GM10847 (cell line): Measurements from ENCODE around the gene TEX51.

Experiments
- POLR2A ChIP-seq: IDR thresholded peaks from 2 replicates; pipeline ENCODE4 v1.6.1; 2011; ENCODE audit not compliant: insufficient read length; ENCODE audit errors: extremely low read depth

Gene TEX51

DNA sequence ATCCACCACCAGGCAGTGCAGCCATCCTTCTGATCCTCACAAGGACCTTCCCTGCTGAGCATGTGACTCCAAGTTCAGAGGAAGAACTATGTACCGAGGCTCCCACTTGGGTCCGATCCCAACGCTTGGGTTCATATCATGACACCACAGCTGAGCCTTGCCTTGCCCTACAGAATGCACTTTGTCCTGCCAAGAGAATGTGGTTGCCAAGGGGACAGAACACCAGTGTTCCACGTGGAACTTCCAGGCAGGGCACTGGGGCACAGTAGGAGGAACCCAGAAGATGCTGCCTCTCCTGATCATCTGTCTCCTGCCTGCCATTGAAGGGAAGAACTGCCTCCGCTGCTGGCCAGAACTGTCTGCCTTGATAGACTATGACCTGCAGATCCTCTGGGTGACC lies at the start of gene TEX51:
TEX51 (plus strand) TSS at position 255 of the 400 bp plus-strand sequence; CDS start at position 284, 29 bp downstream.
- TF ChIP-seq POLR2A, result no peak

DNA sequence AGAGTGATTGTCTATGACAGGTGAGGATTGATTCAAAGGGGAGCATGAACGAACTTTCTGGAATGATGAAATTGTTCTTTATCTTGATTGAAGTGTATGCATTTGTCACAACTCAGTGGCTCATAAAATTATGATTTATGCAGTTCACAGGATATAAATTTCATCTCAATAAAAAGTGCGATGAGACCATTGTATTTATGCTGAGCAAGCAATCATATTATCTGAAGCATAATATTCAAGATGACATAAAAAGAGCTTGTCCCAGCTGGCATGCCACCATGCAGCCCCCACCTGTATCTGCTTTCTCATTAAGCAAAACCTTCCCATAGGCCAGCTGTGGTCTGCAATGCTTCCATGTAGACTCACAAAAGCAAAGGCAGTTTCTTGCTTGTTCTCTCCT lies 49.6 kb upstream of the TEX51 start:
- no peak for TF ChIP-seq POLR2A

DNA sequence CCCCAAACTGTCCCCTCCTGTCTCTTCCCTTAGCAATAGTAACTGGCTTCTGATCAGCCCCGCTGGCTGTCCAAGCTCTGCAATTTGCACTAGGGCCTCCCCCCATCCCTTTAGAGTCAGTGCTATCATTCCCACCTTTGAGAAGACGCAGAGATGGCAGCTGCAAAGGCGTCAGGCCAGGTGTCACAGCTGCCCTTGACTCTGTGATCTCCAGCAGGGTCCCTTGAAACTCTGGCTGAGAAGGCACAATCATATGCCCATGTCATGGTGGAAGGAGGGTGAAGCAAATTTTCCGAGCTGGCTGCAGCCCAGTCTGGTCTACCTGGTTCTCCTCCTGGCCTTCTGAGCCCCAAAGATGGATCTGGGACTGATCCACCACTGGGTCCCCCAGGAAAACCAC lies 49.2 kb upstream of the TEX51 start:
- TF ChIP-seq POLR2A, result no peak

DNA sequence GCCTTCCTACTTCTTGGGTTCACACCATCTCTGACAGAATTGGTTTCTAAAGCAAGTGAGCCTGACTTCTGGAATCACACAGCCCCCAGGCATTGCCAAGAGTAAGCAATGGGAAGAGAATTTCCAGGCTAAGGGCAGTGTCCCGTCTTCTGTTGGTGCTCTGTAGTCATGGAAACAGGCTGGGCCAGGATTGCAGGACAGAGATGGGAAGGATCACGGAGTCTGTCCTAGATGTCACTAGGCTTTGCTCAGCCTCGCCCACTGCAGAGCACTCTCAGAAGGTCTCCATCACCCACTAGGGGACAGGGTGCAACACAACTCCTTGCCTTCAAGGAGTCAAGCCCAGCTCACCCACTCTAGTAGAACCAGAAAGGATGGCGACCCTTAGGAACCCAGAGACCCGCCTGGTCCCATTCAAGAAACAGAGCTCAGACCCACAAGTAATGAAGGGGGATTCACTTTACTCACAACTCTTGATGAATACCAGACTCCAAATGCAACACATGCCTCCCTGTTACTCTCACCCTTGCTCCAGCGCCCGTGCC lies 48.6 kb upstream of the TEX51 start:
- TF ChIP-seq POLR2A, result no peak

DNA sequence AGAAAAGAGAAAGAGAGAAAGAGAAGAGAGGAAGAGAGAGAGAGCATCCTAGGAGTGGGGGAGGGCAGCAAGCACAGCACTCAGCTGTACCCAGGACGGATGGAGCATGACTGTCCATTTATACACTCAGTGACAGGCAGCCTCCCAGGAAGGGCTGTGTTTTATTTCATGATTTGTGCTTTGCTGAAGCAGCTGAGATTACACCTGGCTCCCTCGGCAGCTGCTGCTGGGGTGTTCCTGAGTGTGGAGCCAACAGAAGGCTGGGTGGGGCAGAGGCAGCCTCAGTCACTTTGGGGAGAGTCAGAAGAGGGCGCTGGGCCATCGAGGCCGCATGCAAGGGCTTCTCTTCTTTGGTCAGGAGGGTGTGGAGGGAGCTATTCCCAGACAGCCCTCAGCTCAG lies 47.8 kb upstream of the TEX51 start:
- no peak for TF ChIP-seq POLR2A

DNA sequence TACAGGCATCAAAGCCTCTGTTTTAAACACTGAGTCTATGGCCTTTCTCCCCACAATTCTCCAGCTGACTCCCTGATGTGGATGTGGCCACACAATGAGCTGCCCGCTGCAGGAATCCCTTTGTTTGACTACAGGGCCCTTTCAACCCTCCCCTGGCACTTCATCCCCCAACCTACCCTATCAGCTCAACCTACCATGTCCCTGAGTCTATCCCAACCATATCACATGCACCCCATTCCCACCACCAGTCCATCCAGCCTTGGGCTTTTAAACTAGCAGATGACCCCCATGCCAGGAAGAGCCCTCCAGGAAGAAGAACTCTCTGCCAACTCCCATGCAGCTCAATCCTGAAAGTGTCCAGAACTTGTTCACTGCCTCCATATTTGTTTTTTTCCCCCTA lies 46.9 kb upstream of the TEX51 start:
- TF ChIP-seq POLR2A, result no peak

DNA sequence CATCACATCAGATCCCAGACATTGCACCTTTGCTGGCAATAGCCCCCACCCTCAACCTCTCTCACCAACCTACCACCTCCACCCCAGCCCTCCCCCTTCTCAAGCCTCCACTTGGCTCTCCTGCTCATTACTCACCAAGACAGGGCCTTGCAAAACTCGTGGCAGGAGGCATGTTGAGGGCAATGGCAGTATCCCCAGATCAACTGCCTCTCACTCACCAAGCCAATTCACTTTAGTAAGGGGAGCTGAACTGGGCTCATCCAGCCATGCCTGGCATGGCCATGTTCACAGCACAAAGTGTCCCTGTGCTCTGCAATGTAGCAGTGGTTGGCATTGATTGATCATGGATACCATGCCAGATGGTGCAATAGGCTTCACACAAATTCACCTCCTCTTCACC lies 46.3 kb upstream of the TEX51 start:
- no peak for TF ChIP-seq POLR2A

DNA sequence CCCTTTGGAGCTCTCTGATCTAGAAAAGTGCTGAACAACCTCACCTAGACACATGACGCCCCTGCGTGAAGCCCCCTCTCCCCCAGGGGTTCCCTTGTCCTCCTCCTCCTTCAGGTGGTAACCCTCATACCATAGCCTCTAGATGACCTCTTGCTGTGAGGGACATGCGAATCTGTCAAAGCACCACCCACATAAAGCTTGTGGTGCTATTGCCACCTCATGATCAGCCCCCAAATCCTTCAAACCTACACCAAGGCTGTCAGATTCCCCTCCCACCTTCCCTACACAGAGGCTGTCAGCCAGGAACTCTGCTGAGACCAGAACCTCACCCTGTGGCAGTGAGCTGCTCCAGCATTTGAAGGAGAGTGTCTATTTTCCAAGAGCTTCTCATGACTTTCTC lies 43.1 kb upstream of the TEX51 start:
- no peak for TF ChIP-seq POLR2A

DNA sequence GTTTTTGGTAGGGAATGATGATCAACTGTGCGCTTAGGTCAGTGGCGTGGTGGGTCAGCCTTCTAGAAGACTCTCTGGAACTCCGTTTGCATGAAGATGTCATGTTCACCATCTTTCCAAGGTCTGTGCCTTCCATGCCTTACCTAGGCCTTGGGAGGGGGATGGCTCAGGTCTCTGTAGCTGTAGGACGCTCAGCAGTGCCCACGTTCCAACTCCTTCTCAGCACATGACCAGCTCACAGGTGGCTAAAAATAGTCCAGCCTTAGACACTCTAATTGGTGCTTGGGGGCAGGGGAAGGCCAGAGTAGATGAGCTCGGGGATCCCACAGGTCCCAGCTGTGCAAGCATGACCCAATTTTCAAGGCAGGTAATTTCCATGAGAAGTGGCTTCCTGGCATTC lies 42.3 kb upstream of the TEX51 start:
- no peak for TF ChIP-seq POLR2A

DNA sequence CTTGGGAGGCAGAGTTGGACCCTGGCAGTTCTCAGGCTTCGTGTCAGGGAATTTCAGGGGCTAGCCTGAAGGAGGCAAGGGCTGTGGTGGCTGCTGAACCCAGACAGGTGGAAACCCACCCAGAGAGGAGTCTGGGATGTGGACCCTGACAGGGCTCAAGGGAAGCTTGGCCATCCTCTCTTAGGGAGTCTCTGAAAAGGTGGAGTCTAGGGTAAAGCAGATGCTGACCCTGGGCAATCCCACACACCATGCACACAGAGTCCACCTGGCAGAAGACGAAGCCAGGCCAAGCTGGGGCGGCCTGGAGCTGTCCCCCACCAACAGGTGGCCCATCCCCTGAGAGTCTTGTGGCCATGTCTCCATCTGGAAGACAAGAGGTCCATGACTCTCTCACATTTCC lies 41.2 kb upstream of the TEX51 start:
- TF ChIP-seq POLR2A, result no peak

DNA sequence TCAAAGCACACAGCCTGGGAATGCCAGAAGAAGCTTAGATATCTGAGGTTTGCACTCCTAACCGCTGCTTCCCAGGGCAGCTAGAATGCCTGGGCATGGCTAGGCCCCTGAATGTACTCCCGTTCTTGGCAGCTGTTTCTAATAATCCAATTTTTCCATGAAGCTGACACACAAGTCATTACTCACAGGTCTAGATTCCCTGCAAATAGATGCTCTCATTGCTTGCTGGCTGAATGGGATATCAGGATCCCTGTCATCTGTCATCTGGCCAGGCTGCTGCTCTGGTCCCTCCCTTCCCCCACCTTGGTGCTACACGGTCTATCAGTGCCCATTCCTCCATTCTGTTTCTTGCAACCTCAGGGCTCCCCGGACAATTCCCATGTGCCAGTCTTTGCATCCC lies 40.7 kb upstream of the TEX51 start:
- no peak for TF ChIP-seq POLR2A

DNA sequence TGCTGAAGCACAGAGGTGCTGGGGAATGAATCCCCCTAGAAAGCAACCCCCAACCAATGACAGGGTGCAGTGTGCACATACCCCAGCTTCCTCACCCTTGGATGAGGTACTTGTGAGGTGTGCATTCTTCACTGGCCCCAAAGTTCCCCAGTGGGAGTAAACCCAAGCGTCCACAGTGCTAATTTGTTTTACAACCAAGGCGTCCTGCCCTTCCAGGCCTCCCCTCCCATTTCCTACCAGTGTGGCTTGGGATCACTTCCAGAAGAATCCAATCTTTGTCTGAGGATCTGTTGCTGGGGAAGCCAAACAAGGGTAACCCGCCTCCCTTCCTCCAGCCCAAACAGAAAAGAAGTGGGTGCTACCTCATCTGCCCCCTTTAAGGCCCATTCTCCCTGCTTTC lies 40.3 kb upstream of the TEX51 start:
- no peak for TF ChIP-seq POLR2A

DNA sequence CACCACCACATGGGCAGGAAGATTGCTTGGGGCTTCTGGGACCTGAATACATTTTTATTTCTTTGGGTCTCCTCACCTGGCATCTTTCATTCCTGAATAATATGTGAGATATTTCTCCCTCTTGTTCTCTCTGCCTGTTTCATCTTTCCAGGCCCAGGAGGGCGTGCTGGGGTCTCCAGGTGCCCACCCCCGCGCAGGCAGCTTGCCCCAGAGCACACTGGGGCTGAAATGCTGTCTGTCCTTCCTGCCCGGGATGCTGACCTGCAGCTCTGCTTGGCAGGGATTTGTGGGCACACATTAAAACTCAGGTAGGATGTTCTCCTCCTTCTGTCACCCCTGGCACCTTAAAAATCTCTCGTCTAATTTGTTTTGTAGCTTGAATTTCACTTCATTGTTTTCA lies 39.7 kb upstream of the TEX51 start:
- TF ChIP-seq POLR2A, result no peak

DNA sequence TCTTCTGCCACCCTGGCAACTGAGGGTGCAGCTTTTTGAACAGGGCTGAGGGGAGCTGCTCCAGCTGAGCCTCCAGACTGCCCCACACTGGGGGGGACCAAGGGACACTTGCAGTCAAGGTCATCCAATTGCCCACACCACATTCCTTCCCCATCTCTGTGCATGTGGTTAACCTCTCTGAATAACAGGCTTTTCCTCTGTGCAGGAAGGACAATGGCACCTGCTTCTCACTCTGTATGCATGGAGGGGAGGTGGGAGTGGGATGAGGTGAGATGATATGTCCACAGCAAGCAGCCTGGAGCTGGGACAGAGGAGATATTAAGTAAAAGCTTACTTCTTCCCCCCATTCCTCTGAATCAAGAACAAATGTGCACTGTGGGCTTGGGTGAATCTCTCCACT lies 39.1 kb upstream of the TEX51 start:
- no peak for TF ChIP-seq POLR2A

DNA sequence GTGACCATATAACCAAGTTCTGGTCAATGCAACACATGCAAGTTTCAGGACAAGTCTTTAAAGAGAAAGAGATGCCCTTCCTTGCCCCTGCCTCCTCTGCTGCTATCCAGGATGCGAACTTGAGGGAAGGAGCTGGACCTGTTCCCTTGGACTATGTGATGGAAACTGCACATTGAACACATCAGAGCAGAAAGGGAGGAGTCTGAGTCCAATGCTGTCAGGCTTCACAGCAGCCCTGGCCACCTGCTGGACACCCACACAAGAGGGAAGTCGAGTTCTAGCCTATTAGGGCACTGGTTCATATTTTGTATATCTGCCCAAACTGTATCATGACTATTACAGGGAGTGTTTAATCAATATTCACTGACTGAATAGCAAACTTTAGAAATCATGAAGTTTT lies 38.3 kb upstream of the TEX51 start:
- TF ChIP-seq POLR2A, result no peak

DNA sequence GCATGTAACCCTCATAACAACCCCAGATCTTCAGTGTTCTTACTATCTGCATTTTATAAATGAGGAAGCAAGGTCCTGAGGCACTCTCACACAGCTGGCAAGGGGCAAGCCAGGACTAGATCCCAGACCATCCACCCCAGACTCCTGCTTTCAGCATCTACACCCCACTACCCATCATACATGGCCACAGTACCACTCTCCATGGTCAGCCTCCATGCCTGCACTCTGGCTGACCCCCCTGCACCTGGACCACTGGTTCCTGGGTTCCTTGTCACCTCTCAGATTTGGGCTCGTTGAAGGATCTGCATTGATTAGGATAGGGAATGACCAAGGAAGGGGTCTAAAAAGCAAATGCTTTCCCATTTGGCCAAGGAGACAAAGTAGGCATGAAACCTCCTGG lies 36.0 kb upstream of the TEX51 start:
- TF ChIP-seq POLR2A, result no peak

DNA sequence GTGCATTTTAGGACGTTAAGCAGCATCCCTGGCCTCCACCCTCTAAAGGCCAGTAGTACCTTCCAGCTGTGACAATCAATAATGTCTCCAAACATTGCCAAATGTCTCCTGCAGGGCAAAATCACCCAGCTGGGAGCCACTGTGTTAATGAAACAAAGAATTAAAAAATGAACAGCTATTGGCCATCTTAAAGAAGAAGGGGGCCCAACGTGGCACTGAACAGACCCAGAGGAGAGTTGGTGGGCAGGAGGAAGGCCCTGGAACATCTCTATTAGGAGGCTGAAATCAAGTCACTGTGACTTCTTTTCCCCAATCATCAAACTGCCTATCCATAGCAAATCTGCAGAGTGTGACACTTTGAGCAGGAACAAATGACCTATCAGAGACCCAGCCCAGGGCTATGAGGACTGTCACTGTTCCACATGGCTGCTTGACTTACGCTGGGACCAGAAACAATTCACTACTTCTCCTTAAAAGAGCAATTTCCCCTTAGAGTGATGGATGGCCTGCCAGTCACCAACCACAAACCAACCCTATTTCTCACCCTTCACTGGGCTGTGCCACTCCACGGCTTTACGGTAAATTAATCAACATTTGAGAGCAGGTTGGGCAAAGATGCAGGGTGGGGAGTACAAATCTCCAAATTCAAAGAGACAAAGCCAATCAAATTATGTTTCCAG lies 35.2 kb upstream of the TEX51 start:
- TF ChIP-seq POLR2A, result no peak
